Naive thymus-derived CD8-positive, alpha-beta T cell (primary cell): Measurements from ENCODE around the gene EEF2KMT. TPM values are rescaled to one million over a fixed set of nuclear protein-coding genes. Genes with fewer than 3 reads are reported as not detected.
"Not testable (repeated sequence)": the region's sequence is repeated elsewhere in the genome, so short reads cannot be mapped to it uniquely, and the experiment has no call there.

ENCODE experiments used
- ATAC-seq, 2 donors: fragments of 150-1000 bp; cut with Tn5 transposase in 1 of 2; sonication (Bioruptor Pico), chemical (Tn5 transposase) in 1 of 2; 1 replicate in 1 of 2; 2 replicates in 1 of 2; pipeline ENCODE4 v1.10.0; 2021; ENCODE audit warnings: mild to moderate bottlenecking in 2 of 2, moderate library complexity in 2 of 2
- POLR2A ChIA-PET: fragments of 350-600 bp; sonication (Branson Sonifier 250); formaldehyde crosslinking; loops from one replicate; lab custom pipeline; 2021; ENCODE audit warnings: antibody characterized with exemption; lab: Charles Lee
- DNase-seq, 10 donors: peaks; one replicate each; pipeline versions ENCODE4 v3.0.0 to v3.0.0-alpha.2; 2020 to 2022
- H3K27ac Mint-ChIP-seq, 10 donors: one replicate each; pipeline ENCODE4 v1.8.0; 2020 to 2022; ENCODE audit warnings: mild to moderate bottlenecking in 10 of 10, mixed read lengths in 10 of 10, moderate library complexity in 4 of 10, inconsistent platforms in 1 of 10
- H3K27me3 Mint-ChIP-seq, 5 donors: one replicate each; pipeline ENCODE4 v1.8.0; 2021 to 2022; ENCODE audit warnings: mixed read lengths in 5 of 5
- H3K36me3 Mint-ChIP-seq, 3 donors: one replicate each; pipeline ENCODE4 v1.8.0; 2020 to 2022; ENCODE audit warnings: mixed read lengths in 3 of 3, mild to moderate bottlenecking in 2 of 3, inconsistent platforms in 1 of 3
- H3K4me1 Mint-ChIP-seq, 4 donors: one replicate each; pipeline ENCODE4 v1.8.0; 2021 to 2022; ENCODE audit warnings: mixed read lengths in 4 of 4
- H3K4me3 Mint-ChIP-seq, 10 donors: one replicate each; pipeline ENCODE4 v1.8.0; 2020 to 2022; ENCODE audit warnings: mild to moderate bottlenecking in 10 of 10, mixed read lengths in 10 of 10, moderate library complexity in 6 of 10, inconsistent platforms in 1 of 10
- H3K9me3 Mint-ChIP-seq, 9 donors: one replicate each; pipeline ENCODE4 v1.8.0; 2020 to 2022; ENCODE audit warnings: mixed read lengths in 9 of 9, mild to moderate bottlenecking in 3 of 9, inconsistent platforms in 1 of 9, moderate library complexity in 1 of 9
- polyA plus RNA-seq, 3 donors: library from polyadenylated mRNA; unstranded; fragments of 300-500 nt; fragmentation: Illumina TruSeq; gene quantifications; one replicate each; pipeline ENCODE4 v1.2.3, GENCODE V29; 2021
- total RNA-seq, 8 experiments: library from RNA in 2 of 8; stranded (reverse) in 2 of 8; gene quantifications; one replicate each; pipeline ENCODE4 v1.2.3 and lab custom pipeline; 2021 to 2026

EEF2KMT gene
- total and polyA plus RNA-seq, 5 experiments from 2014 or later = 11.5 to 20.3 (median 11.8) TPM

- POLR2A ChIA-PET, DNase-seq, H3K4me1 Mint-ChIP-seq, H3K9me3 Mint-ChIP-seq, H3K27ac Mint-ChIP-seq, ATAC-seq, H3K27me3 Mint-ChIP-seq, H3K4me3 Mint-ChIP-seq: not testable (repeated sequence)
- H3K36me3 Mint-ChIP-seq = peaks cover 0 to 40% (median 0%) of the 10 kb centered on the region in 3 donors
Observed at GRCh38 chr16:5089911-5090555, 7.6 kb downstream of the EEF2KMT start.

- POLR2A ChIA-PET = interaction anchor here (0.8 kb wide), 1 partner anchor 55 kb away, joined by 4 read pairs; the partner anchor contains the start of gene NAGPA
- ATAC-seq, H3K4me3 Mint-ChIP-seq, H3K4me1 Mint-ChIP-seq, H3K27me3 Mint-ChIP-seq, H3K9me3 Mint-ChIP-seq, DNase-seq: not testable (repeated sequence)
- H3K27ac Mint-ChIP-seq = peak overlapping the region in 2 of 10 donors; percentile 34 to 44
- H3K36me3 Mint-ChIP-seq = peaks cover 0 to 51% (median 0%) of the 10 kb centered on the region in 3 donors
Observed at GRCh38 chr16:5088936-5089335, 8.7 kb downstream of the EEF2KMT start.

GRCh38 chr16:5088086-5088790 is 9.4 kb downstream of the EEF2KMT start:
- H3K27ac Mint-ChIP-seq, POLR2A ChIA-PET: not testable (repeated sequence)
- peaks cover 0 to 55% (median 0%) of the 10 kb centered on the region in 3 donors for H3K36me3 Mint-ChIP-seq

GRCh38 chr16:5085716-5086115 is 11.9 kb downstream of the EEF2KMT start:
- H3K4me1 Mint-ChIP-seq, H3K9me3 Mint-ChIP-seq, DNase-seq, POLR2A ChIA-PET, ATAC-seq, H3K27ac Mint-ChIP-seq, H3K27me3 Mint-ChIP-seq, H3K4me3 Mint-ChIP-seq: not testable (repeated sequence)
- peaks cover 0 to 63% (median 2%) of the 10 kb centered on the region in 3 donors for H3K36me3 Mint-ChIP-seq

More at GRCh38 chr16:5088086-5088790, 9.4 kb downstream of the EEF2KMT start:
- H3K27me3 Mint-ChIP-seq, H3K4me1 Mint-ChIP-seq, DNase-seq, H3K4me3 Mint-ChIP-seq, ATAC-seq, H3K9me3 Mint-ChIP-seq: not testable (repeated sequence)

- peak; percentile 27 to 72 (median 43) for DNase-seq
- H3K9me3 Mint-ChIP-seq, H3K27me3 Mint-ChIP-seq, H3K4me1 Mint-ChIP-seq, ATAC-seq, H3K4me3 Mint-ChIP-seq: not testable (repeated sequence)
- Mint-ChIP-seq H3K27ac (peak overlapping the region in 3 of 10 donors; percentile 58 to 78 (median 67)), H3K36me3 (peaks cover 0 to 62% (median 2%) of the 10 kb centered on the region in 3 donors)
- POLR2A ChIA-PET = interaction anchor here (1.7 kb wide), 1 partner anchor 50 kb away, joined by 6 read pairs; the partner anchor contains the start of gene NAGPA
Observed at GRCh38 chr16:5084802-5085201, 12.8 kb downstream of the EEF2KMT start.

GRCh38 chr16:5084099-5084731 is 13.4 kb downstream of the EEF2KMT start:
- H3K4me1 Mint-ChIP-seq, H3K9me3 Mint-ChIP-seq, H3K4me3 Mint-ChIP-seq, H3K27me3 Mint-ChIP-seq, ATAC-seq: not testable (repeated sequence)
- H3K36me3 Mint-ChIP-seq = peaks cover 0 to 67% (median 4%) of the 10 kb centered on the region in 3 donors
- H3K27ac Mint-ChIP-seq = peak overlapping the region in 3 of 10 donors; percentile 48 to 67 (median 57)
- POLR2A ChIA-PET = interaction anchor here (1.7 kb wide), 1 partner anchor 50 kb away, joined by 6 read pairs; the partner anchor contains the start of gene NAGPA
- peak in 1 of 10 donors; percentile 34 for DNase-seq

GRCh38 chr16:5083646-5084045 is 13.9 kb downstream of the EEF2KMT start:
- H3K27ac Mint-ChIP-seq = peak overlapping the region in 4 of 10 donors; percentile 24 to 67 (median 62)
- H3K4me3 Mint-ChIP-seq = peak overlapping the region in 1 of 10 donors; percentile 20
- H3K4me1 Mint-ChIP-seq, DNase-seq, H3K27me3 Mint-ChIP-seq, H3K9me3 Mint-ChIP-seq, ATAC-seq: not testable (repeated sequence)
- POLR2A ChIA-PET = interaction anchor here (1.7 kb wide), 1 partner anchor 49 kb away, joined by 6 read pairs; the partner anchor contains the start of gene NAGPA
- H3K36me3 Mint-ChIP-seq = peaks cover 0 to 68% (median 4%) of the 10 kb centered on the region in 3 donors

GRCh38 chr16:5080996-5081395 is 16.6 kb downstream of the EEF2KMT start:
- not testable (repeated sequence) for ATAC-seq
- H3K36me3 Mint-ChIP-seq = peaks cover 0 to 71% (median 4%) of the 10 kb centered on the region in 3 donors

GRCh38 chr16:5080461-5080860 is 17.1 kb downstream of the EEF2KMT start:
- H3K27me3 Mint-ChIP-seq, ATAC-seq, H3K4me1 Mint-ChIP-seq, H3K9me3 Mint-ChIP-seq, DNase-seq, H3K4me3 Mint-ChIP-seq, POLR2A ChIA-PET: not testable (repeated sequence)
- Mint-ChIP-seq H3K27ac (peak overlapping the region in 1 of 10 donors; percentile 69), H3K36me3 (peaks cover 0 to 72% (median 4%) of the 10 kb centered on the region in 3 donors)

More at GRCh38 chr16:5080996-5081395, 16.6 kb downstream of the EEF2KMT start:
- H3K9me3 Mint-ChIP-seq, DNase-seq, POLR2A ChIA-PET, H3K4me3 Mint-ChIP-seq, H3K27me3 Mint-ChIP-seq, H3K27ac Mint-ChIP-seq, H3K4me1 Mint-ChIP-seq: not testable (repeated sequence)

- Mint-ChIP-seq H3K36me3 (peaks cover 0 to 68% (median 6%) of the 10 kb centered on the region in 3 donors), H3K27me3 (no peaks in the 10 kb centered on the region), H3K4me1 (peaks cover 0 to 13% (median 3%) of the 10 kb centered on the region in 4 donors), H3K27ac (no peak overlapping the region), H3K4me3 (no peak overlapping the region), H3K9me3 (no peaks in the 10 kb centered on the region)
- ATAC-seq = no peak
- DNase-seq = no peak
- POLR2A ChIA-PET = interaction anchor here (1.3 kb wide), 1 partner anchor 9 kb away, joined by 3 read pairs; no protein-coding TSS in a partner anchor
Observed at GRCh38 chr16:5078626-5079025, 19.0 kb downstream of the EEF2KMT start.

GRCh38 chr16:5077304-5077703 is 20.3 kb downstream of the EEF2KMT start:
- no peaks in the 10 kb centered on the region for H3K9me3 Mint-ChIP-seq
- POLR2A ChIA-PET = no interaction called here
- H3K27me3 Mint-ChIP-seq = no peaks in the 10 kb centered on the region
- H3K4me1 Mint-ChIP-seq = peaks cover 12 to 26% (median 13%) of the 10 kb centered on the region in 4 donors
- no peak for DNase-seq
- H3K4me3 Mint-ChIP-seq = no peak overlapping the region
- no peak for ATAC-seq
- H3K27ac Mint-ChIP-seq = no peak overlapping the region
- H3K36me3 Mint-ChIP-seq = peaks cover 0 to 63% (median 4%) of the 10 kb centered on the region in 3 donors

GRCh38 chr16:5075637-5076036 is 22.0 kb downstream of the EEF2KMT start:
- Mint-ChIP-seq H3K27ac (no peak overlapping the region), H3K4me3 (no peak overlapping the region), H3K36me3 (peaks cover 0 to 54% (median 4%) of the 10 kb centered on the region in 3 donors), H3K9me3 (no peaks in the 10 kb centered on the region), H3K4me1 (peaks cover 27 to 40% (median 29%) of the 10 kb centered on the region in 4 donors), H3K27me3 (no peaks in the 10 kb centered on the region)
- DNase-seq (peak in 1 of 10 donors; percentile 54), ATAC-seq (no peak)
- POLR2A ChIA-PET = interaction anchor here (1.2 kb wide), 1 partner anchor 42 kb away, joined by 3 read pairs; the partner anchor contains the start of gene NAGPA
